Stimulated activated CD4-positive, alpha-beta T cell treated with anti-CD3 and anti-CD28 coated beads, Interleukin-1b, Interleukin-23, amount 100 ng/mL, for 48 hours (primary cell): ENCODE results near the gene KRT222.

Experiments used
- DNase-seq: peaks from one replicate; pipeline ENCODE4 v3.0.0-alpha.2; 2020

Gene KRT222

DNA sequence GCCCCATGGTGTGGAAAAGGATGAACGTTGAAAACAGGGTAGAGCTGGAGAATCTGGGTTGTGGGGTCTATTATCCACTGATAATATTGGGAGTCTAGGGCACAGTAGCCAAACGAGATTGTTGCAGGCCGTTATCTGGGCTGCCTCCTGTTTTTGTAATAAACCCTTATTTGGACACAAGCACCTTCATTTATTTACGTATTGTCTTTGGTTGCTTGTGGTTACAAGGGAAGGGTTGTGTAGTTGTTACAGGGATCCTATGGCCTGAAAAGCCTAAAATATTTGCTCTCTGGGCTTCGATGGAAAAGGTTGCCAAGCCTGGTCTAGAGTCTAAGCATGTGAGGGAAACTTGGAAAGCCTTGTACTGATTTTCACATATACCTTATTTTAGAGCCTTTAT, 13.0 kb downstream of the KRT222 start:
- no peak for DNase-seq

DNA sequence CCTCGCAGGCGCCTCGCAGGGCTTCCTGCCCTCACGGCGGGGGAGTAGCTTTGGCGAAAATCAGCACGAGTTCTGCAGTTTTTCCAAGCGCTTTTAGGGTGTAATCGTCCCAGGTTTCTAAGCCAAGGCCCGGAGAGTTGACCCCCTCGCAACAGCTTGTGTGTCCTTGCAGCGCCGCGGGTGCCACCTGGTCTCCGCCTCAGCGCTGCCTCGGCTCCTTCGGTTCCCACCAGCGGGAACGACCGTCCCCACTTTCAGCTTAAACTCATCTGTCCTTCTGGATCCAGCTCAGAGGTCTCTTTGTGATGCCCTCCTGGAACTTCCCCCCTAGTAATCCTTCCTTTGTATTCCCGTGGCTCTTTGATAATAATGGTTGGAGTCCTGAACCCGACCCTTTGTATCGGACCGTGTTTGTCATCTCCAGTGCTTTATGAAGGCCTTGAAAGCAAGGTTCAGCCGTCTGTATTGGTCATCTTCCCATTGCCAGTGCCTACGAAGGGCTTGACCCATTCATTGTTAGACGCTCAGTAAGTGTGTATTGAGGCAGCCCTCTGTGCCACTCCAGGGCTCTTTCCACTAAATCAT, 16.5 kb downstream of the KRT222 start:
- DNase-seq = no peak

DNA sequence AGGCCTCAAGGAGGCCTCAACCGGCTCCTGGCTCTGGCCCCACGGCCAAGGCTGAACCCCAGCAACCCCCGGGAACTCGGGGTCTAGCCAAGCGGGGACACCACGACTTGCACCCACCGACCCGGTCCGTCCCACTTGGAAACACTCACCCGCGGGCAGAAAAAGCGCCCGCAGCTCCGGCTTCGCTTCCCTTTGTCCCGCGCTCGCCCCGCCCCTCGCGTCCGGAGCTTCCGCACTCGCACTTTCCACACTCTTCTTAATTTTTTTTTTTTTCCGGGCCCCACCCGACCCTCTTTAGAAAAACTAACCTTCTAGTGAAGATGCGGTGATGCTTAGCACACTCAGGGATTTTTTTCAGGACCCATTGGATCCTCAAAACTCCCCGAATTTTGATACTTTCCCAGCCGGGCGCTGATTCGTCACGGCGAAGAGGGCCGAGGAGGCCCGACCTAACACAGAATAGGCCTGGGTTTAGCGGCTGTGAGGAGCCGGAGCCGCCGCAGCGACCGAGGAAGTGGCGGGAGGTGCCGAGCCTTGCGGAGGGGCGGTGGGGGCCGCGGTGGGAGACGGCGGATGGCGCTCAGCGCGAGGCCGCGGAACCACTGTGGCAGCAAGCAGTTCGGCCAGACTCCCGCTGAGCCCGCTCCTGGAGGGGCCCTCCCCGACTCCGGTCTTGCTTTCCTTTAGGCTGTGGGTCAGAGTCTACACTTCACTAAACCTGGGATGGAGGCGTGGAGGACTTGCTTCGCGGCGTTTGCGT, 17.2 kb downstream of the KRT222 start, which contains the start of gene SMARCE1:
Gene SMARCE1, minus strand, starts transcription at position 195 of the 760 bp plus-strand sequence. CDS start 2,016 bp downstream, outside the sequence.
- DNase-seq = peak; percentile 69

DNA sequence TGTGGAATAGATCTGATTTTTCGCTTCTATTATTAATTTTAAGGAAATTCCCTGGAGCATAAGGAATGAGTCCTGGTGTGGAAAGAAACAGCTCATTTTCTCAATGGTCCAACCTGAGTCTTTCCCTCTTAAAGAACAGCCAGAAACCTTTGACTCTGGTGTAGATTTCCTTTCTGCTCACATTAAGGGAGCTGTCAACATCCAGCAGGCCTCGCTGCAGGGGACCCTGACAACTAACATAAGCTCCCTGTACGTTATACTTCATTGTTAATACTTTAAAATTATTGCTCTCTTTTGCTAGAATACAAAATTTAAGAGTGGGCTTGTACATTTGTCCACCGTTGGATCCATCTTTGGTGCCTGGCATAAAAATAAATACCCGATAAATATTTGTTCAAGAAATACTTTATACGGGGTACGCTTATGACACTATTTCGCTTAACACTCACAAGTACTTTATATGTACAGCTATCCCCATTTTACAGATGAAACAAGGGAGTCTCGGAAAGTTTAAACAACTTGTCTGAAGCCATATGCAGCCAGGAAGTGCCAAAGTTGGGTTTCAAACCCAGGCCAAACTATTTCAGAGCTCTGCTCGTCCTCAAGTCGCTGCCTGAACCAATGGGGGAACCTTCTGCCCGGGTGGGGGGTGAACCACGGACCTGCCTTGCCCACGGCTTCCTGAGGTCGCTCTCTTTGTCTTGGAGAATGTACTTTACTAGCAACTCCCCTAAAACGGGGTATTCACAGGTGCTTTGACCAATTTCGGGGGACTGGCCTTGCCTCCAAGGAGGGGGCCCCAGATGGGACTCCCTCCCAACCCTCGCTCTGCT, 18.0 kb downstream of the KRT222 start:
- peak; percentile 34 for DNase-seq

DNA sequence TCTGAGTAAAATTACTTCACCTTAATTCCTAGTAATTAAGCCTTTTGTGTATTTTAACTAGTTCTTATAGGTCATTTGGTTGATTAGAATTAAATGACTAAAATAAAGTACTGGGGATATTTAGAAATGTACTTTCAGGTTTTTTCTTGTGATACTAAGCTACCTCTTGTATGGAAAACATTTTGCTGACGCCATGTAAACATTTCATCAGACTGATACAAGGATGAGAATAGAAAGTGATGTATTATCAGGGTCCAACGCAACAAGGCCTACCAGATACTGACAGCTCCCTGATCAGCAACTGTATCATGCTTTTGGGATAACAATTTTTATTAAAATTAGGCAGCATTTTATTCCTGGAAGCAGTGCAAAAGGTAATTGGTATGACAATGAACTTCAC, 19.0 kb downstream of the KRT222 start:
- DNase-seq = no peak

DNA sequence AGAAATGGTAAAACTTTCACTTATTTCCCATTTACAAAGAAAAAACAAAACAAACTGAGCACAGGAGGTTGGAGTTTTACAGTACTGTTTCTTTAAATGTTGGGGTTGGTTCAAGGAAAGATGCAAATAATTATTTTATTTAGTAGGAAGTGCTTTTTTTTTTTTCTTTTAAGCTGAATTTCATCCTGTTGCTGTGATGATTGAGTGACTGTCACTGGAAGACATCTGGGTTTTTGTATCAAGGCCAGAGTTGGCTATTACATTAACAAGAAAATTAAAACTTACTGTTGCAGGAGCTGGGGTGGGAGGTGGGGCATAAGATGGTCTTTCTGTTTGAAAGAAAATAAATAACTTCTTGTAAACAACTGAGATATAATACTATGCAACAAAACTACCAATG, 19.7 kb downstream of the KRT222 start:
- DNase-seq = no peak

DNA sequence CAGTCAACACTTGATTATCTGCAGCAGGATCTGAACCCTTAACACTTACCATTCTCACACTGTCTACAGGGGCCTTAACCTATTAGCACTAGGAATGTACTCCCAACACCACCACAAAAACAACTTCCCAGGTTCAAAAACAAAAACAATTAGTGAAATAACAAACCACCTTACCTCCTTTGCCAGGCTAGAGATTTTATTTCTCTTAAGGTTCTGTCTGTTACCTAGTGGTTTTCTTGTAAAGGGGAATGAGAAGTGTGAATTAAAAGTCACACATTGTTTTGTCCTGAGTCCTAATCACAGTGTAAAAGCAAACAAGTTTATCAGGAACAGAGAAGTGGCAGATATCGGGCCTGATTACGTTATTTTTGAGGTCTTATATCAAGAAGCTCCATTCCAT, 27.0 kb downstream of the KRT222 start:
- DNase-seq = no peak

DNA sequence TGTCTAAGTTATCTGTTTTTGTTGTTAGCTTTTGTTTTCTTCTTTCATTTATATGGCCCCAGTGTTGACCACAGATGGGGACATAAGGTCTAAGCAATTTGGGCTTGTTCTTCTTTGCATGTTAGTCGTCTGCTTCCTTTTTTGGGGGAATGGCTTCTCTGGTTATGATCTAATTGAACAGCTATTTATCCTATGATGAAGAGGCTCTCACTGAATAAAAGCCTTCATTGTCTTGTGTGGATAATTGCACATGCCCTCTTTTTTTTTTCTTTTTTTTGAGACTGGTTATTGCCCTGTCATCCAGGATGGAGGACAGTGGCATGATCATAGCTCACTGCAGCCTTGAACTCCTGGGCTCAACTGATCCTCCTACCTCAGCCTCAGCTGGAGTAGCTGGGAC, 31.1 kb downstream of the KRT222 start:
- DNase-seq = no peak

DNA sequence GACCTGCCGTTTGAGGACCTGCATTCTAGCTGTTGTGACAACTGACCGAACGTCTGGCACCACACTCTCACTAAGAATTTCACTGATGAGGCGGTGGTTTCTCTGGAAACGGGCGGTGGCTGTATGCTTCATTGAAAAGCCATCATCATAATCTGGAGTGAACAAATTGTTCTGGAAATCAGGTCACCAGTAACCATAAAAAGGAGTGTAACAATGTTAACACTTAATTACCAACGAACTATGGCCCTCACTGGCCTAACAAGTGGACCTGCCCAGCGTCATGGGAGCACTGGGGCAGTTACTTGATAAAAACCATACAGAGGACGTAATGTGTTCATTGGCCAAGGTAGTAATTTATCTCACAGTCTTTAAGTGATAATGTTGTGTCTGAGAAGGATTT, 32.8 kb downstream of the KRT222 start:
- DNase-seq = no peak

DNA sequence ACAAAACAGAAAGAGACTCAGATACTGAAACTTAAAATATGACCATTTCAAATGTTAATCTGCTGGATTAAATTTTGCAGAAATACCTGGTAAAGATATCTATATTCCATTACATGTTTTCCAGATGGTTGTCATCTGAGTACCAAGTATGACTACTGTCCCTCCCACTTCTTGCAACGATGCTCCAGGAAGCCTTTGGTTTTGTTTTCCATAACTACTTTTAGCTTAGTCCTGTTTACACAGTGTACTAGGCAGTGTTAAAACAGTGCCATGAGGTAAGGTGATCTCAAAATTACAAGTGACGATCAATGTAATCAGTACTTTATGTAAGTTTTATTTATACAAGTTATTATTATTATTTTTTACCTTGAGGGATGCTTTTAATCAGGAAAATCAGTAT, 35.1 kb downstream of the KRT222 start:
- DNase-seq = no peak

DNA sequence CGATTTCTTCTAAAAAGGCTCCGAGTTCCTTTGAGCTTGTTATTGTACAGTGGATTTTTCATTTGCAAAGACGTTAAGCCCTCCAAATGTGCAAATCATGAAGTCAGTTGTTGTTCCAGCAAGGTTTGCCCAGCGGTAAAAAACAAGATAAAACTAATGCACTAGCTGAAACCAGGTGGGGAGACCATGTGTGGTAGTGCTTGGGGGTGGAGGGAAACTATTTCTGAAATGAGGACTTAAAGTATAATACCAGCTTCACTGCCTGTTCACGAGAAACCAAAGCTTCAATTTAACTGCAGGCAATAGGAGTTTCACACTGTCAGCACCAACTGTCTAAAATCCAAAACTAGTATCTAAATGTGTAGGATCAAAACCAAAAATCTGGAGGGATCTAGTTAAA, 39.7 kb downstream of the KRT222 start:
- no peak for DNase-seq

DNA sequence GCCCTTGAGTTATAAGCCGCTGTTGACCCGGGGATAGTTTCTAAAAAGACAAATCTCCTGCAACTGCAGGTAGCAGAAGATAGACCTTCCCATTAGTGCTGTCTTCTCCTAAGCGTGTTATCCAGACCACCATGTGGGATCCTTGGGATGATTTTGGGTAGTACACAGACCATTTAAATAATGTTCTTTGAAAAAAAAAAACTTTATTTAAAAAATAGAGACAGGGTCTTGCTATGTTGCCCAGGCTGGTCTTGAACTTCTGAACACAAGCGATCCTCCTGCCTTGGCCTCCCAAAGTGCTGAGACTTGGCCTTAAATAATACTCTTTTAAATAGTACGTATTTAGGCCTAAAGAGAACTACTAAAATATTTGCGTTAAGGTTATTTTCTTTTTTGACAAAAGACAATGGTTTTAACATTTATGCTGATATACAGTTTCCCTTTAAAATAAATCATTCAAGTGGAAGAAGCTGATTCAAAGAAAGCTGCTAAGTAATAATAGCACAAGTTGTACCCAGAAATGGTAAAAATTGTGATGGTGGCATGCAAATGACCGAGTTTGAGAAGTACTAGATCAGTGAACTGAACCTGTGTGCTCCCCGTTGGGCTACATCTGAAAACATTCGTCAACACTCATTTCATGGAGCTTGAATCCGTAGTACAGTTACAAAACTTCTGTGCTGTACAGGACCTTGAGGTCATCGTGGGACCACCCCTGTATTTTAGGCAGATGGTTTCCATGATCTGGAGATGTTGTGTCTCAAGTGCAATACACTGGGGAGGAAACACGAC, 41.4 kb downstream of the KRT222 start:
- no peak for DNase-seq

DNA sequence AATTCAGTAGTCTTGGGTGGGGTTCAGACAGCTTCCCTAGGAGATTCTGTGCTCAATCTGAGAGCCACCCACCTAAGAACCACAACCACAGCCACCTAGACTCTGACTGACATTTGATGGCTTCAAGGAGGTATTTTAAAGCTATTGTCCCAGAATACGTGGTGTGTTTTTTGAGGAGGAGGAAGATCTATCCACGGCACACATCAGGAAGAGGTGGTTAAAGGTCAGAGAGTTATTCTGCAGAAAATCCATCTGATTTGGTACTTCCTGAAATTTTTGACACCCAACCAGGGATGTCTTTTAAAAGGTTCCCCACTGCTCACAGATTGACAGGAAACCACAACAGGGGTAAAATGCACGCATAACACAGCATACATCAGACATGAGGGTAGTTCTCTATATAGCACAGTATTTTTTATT, 42.5 kb downstream of the KRT222 start:
- no peak for DNase-seq

DNA sequence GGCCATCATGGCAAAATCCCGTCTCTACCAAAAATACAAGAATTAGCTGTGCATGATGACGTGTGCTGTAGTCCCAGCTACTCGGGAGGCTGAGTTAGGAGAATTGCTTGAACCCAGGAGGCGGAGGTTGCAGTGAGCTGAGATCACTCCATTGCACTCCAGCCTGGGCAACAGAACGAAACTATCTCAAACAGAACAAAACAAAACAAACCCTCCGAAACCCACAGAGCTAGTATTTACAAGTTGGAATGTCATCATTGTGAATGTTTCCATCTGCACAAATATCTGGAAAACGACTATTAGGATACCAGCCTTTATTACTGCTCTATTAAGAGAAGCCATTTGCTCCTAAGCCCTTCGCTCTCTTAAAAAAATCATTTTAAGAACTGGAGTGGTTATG, 43.4 kb downstream of the KRT222 start:
- no peak for DNase-seq

DNA sequence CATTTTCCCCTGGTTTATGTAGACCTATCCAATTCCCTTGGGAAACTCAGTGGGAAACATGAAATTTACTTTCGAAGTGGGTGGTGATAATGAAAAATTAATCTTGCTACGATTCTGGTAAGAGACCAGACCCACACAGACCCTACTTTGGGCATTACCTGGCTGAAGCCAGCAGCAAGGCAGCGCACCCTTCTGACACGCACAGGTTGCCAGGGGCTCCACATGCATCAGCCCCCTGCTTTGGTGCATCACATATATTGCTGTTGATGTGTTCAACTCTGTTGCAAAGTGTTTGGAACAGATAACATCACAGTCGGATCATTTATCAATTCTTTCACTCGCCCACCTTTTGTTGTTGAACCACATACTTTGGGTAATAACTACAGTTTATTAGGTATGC, 44.0 kb downstream of the KRT222 start:
- no peak for DNase-seq

DNA sequence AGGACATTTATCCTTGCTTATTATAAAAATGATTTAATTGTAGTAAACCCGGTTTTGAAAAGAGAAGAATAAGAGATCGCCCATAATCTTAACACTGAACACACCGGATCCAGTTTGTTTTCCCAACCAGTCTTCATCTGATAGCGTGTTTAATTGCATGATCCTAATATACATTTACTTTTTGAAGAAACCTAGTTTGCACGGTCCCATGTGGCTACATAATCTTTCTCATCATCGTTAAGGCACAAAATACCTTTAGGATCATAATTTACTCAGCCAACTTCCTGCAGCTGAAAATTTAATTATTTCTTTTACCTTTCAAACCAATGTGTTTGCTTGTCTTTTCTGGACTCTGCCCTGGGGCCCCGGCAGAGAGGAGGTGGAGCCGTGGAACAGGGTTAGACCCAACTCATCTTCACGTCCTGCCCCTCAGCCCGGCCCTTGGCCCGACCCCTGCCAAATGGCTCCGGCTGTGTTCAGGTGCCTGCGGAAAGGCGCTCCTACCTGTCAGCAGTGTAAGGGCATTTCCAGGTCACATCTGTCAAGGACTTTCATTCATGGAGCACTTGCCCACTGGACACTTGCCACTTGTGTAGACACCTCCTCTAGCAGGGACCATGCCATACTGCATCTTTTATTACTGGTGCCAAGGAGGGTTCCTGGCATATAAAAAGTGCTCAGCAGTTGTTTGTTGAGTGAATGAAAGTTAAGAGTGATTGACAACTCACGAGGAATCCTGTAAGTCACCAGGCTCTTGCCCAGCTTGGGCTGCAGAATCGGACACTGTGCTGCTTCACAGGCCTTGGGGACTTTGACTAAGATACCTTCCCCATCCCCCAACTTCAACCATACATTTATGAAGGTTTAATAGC, 46.0 kb downstream of the KRT222 start:
- DNase-seq = no peak

DNA sequence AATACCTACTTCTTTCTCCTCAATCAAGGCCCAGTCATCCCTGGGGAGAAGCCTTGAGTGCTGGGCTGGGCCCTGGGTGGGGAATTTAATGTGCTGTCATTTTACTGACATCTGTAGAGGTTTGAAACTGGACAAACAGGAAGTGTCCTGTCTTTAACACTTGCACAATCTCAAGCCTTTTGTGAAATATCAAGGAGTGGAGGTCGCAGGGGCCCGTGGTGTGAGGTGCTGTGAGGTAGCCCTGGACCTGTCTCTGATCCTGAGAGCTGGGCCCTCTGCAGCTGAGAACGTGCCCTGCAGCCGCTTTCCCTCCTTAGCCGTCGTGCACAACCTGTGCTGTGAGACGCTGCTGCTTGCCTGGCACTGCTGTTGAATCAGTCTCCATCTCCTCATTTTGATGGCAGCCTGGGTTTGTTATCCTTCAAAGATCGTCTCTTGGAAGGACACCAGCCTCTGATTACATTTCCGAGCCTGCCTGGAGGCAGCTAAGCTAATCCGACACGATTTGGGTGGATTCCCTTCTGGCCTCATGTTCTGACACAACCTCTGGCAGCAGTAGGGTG, 47.2 kb downstream of the KRT222 start:
- no peak for DNase-seq

DNA sequence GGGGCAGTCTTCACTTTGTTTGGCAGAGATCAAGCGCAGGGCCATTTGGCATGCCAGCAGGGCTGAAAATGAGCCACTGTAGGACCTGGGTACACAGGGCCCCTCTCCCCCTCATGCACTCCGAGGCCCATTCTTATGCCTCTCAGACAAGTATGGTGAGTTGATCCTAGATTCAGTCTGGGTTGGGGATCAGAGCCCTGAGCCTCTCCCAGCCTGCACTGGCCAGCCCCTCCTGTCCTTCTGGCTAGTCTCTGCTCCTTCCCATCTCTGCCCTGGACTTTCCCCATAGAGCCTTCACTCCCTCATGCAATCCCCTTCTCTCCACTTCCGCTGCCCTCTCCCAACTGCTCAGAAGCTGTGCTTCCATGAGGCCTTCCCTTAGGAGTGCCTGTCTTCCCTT, 48.4 kb downstream of the KRT222 start:
- DNase-seq = no peak

DNA sequence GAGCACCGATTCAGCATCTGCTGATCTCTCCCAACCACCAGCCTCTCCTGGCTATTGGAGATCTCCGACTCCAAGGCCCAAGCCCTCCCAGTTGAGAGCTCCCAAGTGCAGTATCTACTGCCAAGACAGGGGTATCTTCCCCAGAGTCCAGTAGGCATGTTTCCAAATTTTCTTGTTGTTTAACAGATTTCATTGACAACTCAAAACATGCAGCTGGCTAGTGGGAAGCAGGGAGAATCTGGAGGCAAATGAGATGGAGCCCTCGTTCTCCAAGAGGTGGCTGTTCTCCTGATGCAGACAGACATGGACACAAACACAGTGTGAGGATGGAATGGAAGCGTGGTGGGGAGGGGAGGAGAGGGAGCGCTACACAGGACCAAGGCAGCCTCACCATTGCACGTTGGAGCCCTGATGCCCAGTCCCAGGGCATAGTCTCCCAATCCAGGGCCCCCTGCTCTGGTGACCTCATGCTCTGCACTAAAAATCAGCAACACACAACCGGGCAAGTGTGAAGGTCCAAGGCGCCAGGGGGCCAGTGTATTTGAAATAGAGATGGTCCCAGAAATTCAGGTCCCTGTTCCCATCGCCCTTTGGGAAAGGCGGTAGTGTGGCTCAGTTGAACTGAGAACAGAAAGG, 49.0 kb downstream of the KRT222 start:
- no peak for DNase-seq

DNA sequence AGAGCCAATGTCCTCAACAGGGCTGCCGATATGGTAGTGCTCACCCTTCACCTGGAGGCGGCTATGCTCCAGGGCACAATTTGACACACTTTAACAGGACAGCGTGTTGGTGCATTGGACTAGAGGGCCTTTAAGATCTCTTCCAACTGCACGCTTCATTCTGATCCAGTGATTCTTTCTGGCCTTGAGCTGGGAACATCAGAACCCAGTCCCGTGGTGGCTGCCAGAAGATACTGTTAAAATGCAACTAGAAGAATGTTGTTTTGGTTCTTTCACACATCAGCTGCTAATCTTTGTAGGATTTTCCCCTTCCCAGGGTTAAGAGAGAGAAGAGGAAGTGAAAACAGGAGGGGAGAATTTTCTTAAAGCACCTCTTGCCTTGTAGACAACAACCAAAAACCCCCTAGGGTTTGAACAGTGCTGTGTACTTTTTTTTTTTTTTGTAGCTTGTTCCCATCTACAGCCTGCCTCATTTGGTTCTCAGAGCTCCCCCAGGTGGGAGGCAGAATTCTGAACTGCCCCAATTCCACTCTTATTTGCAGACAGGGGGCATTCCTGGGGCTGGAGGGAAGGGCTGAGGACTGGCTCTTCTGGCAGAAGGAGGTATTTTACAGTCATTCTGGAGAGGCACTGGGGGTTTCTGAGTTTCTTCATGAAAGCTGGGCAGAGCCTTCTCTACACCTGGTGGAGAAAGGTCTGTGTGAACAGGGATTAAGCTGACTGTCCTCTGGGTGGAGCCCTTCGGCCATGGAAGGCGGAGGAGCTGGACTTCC, 49.7 kb downstream of the KRT222 start:
- DNase-seq = no peak
